Measurements from ENCODE around the gene GABRE.

The GABRE gene, protein sequence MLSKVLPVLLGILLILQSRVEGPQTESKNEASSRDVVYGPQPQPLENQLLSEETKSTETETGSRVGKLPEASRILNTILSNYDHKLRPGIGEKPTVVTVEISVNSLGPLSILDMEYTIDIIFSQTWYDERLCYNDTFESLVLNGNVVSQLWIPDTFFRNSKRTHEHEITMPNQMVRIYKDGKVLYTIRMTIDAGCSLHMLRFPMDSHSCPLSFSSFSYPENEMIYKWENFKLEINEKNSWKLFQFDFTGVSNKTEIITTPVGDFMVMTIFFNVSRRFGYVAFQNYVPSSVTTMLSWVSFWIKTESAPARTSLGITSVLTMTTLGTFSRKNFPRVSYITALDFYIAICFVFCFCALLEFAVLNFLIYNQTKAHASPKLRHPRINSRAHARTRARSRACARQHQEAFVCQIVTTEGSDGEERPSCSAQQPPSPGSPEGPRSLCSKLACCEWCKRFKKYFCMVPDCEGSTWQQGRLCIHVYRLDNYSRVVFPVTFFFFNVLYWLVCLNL

DNA sequence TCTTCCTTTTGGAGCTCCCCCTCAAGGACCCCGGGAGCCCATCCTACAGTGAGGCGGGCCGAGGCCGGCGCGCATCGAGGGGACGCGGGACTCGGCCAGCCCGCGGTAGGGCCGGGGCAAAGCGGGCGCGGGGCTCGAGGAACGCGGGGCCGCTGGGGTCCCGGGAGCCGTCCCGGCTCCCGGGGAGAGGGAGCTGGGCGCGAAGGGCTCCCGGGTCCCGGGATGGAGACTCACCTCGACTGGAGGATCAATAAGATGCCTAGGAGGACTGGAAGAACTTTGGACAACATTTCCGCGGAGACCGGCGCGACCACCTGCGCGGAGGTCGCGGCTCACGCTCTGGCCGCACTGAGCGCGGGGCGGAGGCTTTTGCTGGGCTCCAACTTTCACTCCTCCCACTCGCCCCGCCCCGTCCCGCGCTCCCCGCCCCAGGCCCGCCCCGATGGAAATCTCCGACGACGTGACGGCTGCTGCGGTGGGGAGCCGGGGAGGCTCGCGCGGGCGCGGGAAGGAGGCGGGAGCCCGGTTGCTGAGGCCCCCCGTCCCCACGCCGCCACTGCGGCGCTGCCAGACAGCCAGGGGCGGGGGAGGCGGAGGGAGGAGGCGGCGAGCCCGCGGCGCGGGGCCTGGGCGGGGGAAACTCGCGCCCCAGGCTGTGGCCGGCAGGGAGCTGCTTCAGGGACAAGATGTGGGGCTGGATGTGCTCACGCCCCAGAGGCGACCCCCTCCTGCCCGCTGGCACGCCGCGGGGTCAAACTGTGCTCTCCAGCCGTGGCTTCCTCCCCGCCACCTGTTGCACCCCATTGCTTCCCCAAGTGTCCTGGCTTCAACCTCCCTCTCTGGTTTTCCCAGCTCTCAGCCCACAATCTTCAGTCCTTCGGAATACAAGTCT lies at the start of gene GABRE:
TSS of gene GABRE (minus strand) at position 341 of the 892 bp plus-strand sequence. CDS start at position 290, 51 bp downstream.
- DNase-seq = peak; percentile 3

DNA sequence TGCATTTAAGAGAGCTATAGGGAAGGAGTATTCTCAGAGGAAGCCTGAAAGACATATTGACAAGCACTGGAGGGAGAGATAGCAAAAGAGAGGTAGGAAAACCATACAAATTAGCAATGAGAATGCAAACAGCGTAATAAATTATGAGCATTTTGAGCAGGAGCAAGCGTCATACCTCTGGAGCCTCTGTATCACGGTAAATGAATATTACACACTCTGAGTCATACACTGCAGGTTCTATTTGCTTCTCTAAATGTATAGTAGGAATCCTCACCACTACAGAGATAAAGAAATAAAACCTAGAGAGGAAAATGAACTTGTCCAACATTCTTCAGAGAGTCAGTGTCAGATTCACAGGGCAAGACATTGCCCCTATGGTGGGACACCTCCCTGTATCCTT lies 46.4 kb upstream of the GABRE start:
- DNase-seq = no peak

DNA sequence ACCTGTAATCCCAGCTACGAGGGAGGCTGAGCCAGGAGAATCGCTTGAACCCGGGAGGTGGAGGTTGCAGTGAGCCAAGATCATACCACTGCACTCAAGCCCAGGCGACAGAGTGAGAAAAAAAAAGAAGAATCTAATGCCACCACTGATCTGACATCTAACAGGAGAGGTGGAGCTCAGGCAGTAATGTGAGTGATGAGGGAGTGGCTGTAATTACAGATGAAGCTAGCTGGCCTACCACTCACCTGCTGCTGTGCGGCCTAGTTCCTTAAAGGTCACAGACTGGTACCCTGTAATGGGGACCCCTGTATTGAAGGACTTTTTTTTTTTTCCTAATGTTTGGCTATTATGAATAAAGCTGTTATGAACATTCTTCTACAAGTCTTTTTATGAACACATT lies 25.3 kb upstream of the GABRE start:
- DNase-seq = no peak

DNA sequence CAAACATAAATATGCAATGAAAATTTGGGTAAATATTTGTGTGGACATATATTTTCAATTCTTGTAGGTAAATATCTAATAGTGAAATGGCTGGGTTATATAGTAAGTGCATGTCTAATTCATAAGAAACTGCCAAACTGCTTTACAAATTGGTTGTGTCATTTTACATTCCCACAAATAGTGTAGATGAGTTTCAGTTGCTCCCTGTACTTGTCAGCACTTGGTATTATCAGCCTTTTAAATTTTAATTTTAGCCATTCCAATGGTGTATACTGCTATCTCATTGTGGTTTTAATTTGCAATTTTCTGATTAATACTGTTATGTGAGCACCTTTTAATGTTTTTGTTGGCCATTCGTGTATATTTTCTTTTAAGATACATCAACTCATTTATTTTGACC lies 23.1 kb upstream of the GABRE start:
- DNase-seq = no peak

DNA sequence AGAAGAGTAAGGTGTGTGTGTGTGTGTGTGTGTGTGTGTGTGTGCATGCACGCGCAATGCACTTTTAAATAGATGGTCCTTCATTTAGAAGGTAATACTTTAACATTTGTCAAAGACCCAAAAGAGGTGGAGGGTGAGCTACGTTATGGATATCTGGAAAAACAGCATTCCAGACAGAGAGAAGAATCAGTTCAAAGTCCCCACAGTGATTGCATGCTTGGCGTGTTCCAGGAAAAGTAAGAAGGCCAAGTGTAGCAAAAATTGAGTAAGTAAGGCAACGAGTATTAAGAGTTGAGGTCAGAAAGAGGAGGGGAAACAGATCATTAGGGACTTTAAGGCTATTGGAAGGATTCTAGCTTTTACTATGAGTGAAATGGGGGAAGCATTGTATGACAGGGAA lies 21.9 kb upstream of the GABRE start:
- DNase-seq = no peak

DNA sequence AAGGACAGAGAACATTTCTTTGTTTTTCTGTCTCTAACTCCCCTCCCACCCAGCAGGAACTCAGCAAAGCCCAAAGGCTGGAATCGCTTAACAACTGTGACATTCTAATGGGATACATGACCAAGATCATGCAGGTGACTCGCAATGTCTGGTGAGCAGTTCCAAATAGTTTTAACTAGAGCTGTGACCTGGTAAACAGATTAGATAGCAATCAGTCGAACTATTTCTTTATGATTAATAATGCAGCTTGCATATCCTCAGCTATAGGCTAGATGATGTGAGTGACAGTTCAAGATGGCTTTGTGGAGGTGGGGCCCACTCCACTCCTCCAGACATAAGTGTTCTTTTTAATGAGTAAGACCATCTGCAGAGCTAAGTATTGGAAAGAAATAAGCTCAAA lies 20.0 kb upstream of the GABRE start:
- no peak for DNase-seq

DNA sequence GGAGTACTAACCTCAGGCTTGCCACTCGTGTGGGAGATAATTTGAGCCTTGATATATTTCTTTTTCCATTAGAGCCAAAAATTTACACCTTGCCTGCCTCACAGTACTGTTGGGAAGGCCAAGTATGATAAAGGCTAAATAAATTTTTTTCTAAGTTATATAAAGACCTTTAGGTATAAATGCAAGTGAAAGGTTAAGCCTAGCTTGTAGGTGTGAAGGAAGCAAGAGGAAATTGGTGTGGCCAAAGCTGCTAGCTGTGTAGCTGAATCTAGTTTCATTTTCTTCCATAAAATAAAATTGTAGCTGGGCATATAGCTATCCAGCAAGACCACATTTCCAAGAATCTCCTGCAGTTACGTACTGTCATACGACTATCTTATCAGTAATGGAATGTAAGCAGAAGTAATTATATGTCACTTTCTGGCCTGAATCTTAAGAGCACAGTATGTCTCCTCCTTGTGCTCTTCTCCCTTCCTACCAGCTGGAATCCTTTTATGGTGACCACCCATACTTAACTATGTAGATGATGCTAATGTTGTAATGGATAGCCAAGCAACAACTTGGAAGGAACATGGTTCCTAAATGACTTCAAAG lies 14.3 kb upstream of the GABRE start:
- DNase-seq = no peak

DNA sequence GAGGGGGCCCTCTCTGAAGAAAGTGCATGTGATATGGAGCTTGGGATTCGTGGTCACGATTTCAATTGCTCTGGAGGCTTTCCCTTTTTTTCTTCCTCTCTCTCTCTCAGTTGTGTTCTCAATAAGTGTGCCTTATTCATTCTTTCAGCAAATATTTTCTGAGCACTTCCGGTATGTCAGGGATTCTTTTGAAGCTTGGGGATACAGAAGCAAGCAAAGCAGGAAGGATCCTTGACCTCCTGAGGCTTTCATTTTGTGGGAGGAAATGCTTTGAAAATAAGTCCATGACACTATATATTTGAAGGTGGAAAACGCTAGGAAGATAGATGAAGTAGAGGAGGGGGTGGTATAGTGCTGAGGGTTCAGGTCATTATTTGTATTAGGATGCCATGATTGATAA lies 12.6 kb upstream of the GABRE start:
- DNase-seq = no peak

DNA sequence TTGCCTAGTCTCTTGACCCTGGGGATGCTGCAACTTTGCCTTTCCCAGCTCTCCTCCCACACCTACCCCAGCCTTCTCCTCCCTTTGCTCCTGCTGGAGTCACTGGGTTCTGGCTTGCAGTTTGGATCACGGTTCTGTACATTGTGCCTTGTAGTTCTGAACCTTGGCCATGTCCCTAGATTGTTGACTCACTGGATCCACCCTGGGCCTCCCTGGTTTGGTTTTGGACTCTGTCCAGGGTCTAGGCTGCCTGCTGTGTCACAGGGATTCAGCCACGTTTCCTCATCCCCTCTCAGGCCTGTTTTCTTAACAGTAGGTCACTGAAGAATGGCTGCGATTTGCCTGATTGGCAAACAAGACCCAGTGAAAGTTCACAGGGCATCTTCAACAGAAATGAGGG lies 11.5 kb upstream of the GABRE start:
- no peak for DNase-seq

DNA sequence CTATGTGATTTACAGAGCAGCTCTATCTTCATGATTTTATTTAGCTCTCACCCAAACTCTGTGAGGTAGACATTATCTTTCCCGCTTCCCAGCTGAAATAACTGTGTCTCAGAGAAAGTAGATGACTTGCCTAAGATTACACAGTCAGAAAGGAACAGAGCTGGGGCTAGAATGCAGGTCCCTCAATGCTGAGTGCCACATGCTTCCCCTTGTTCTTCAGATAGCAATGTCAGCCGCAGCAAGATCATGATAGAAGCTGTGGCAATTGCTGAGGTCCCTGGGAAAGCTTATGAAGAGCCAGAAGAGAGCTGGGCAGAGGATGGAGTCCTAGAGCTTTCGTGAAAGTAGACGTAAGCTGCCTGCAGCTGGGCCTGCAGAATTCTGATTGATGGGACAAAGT lies 11.1 kb upstream of the GABRE start:
- no peak for DNase-seq

DNA sequence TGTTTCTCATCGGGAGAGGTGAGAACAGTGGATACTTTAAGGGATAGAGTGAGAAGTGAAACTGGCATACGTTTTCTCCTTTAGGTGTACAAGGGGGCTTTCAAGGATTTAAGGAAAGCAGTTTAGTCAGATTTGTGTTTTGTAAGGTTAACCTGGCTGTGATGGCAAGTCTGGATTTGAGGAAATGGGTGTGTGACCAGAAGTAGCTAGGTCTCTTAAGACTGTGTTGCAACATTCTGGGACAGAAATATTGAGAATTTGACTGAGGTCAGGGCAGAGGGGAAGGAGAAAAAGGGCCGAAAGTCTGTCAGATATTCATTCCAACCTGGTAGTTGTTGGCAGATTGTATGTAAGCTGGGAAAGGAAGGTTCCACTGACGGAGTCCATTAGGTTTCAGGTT lies 10.4 kb upstream of the GABRE start:
- DNase-seq = no peak

DNA sequence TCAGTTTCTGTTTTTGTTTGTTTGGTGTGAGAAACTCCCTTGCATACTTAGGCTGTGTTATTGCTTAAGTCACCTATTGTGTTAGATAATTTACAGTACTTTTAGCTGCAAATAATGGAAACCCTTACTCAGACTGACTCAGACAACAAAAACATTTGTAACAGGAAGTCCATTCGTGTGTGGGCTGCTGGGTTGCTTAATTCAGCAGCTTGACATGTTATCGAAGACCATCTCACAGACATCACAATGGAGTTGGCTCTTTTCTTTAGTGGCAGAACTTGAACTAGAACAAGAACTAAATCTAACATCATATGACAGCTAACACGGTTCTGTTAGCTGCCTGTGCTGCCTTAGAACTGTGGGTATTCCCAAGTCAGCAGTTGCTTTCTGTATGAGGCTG lies 9.9 kb upstream of the GABRE start:
- DNase-seq = no peak

DNA sequence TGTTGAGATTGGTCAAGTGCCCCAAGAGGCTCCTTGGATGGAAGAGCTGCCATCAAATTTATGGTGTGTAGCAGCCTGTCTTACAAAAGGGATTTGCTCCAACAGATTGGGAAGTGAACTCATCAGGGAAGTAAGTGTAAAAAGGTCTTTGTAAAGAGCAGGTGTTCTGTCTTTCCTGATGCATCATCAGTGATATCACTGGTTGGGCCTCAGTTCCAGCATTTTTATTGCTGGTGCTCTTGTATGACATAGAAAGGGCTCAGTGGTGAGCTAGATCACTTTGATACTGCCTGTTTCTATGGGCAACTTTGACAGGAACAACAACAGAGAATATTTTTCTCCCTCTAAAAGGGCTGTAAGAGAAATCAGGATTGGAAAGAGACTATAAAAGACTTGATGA lies 8.7 kb upstream of the GABRE start:
- no peak for DNase-seq

DNA sequence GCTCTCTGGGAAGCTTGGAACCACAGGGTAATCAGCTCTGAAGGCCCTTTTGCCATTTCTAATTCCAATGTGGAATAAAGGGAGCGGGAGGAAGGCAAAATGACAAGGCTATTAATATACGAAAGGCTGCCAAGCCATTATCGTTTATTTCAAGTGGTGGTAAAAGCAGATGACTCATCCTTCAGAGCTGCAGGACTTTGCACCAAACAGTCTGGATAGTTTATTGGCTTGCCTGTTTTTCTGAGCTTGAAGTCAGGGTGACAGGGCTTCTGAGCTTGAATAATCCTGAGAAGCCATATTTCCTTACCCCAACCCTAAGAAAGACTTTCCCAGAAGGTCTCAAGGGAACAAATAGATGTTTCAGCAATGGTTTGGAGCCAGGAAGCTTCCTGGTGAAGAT lies 7.7 kb upstream of the GABRE start:
- DNase-seq = no peak

DNA sequence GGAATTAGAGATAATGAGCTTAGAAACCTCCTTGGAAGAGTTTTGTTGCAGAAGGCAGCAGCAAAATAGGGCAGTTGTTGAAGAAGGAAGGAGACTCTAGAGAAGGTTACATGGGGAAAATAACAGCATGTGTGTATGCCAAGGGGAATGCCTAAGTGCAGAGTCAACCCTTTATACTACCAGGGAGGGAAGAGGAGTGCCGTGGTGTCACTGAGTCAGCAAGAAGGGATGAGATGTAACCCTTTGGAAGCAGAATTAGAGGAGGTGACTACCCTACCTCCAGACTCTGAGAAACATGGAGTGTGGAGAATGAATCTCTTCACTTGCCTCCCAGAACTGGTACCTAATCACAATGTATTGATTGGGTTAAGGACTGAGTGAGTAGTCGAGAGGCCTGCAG lies 6.7 kb upstream of the GABRE start:
- DNase-seq = no peak

DNA sequence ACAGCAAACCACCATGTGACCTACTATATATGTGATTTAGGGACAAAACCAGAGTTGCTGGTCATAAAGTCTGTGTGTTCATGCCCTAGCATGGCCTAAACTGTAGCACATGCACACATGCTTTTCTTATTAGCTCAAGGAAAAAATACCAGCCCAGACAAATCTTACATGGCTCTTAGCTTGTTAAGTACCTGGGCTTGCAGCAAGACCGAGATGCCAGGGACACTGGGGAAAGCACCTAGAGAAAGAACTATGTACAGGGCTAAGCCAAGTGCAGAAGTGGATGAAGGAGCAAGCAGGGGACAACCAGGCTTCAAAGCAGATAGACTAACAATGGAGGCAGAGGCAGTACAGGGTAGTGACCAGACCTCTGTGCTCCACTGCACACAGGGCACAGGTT lies 3.4 kb upstream of the GABRE start:
- DNase-seq = no peak

DNA sequence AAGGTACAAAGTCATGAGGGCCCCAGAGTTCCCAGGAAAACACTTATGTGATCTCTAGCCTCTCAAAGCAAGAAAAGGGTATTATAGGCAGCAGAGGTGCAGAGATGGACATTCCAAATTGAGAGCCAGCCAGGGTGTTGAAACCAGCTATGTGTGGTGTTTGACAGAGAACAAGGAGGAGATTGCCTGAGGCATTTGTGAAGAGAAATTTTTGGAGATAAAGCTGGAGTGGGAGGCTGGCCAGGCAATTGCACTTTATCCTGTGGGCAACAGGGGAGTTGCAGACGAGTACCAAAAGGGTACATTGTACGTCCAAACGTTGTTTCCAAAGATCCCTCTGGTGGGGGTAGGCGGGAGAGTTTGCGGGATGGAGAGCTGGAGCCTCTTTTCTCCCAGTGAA lies 2.5 kb upstream of the GABRE start:
- DNase-seq = no peak

DNA sequence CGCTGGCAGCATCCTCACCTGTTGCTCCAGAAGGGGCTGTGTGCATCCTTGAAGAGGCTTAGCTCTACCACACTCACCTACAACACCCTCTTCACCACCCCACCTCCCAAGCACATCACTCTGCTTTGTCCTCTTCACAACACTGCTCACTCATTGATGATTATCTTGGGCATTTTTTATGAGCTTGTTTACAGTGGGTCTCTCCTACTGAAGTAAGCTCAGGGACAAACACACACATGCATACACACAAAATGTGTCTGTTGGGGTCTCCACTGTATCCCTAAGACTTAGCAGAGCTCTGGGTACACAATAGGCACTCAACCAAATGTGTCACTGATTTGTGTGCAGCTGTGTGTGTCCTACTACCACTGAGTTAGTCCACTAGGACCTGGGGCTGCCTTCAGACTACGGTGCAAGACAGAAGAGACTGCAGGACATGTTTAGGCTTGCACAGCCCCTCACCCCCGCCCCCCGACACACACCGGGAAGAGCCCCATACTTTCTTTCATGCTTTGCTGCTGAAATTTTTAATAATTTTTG lies 1.3 kb upstream of the GABRE start:
- DNase-seq = no peak

DNA sequence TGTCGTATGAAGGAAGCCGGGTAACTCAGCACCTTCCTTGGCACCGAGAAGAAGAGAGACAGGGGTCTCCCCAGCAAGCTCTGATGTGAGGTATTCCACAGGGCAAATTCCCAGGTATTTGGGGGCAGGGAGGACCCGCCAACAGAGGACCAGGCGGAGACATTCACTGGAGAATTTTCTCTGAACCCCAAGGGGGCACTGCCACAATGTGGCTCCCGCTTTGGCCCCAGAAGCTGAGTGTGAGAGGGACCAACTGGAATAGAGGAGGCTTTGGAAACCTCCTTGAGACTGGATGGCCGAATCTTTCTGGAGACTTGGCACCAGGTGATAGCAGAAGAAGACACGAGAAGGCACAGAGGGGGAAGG lies 735 bp upstream of the GABRE start:
- DNase-seq = no peak

DNA sequence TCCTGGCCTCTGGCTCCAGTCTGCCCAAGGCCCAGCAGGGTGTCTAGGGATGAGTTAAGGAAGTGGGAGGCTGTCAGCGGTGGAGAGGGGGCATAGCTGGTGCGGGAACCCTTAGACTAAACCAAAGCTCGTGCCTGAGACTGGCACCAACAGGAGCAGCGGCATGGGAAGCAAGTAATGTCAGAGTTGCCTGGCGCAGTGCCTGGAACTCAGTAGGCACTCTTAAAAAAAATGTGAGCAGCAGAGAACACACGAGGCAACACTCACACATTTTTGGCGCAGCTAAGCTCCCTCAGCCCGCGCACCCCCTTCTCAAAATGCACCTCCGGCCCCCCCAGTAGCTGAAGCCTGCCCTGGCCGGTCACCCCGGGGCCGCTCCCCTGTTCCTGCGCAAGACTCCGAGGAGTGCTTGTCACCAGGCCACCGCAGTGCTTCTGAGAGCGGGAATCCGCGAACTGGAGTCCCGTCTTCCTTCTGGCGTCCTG lies 583 bp downstream of the GABRE start:
- DNase-seq = no peak

DNA sequence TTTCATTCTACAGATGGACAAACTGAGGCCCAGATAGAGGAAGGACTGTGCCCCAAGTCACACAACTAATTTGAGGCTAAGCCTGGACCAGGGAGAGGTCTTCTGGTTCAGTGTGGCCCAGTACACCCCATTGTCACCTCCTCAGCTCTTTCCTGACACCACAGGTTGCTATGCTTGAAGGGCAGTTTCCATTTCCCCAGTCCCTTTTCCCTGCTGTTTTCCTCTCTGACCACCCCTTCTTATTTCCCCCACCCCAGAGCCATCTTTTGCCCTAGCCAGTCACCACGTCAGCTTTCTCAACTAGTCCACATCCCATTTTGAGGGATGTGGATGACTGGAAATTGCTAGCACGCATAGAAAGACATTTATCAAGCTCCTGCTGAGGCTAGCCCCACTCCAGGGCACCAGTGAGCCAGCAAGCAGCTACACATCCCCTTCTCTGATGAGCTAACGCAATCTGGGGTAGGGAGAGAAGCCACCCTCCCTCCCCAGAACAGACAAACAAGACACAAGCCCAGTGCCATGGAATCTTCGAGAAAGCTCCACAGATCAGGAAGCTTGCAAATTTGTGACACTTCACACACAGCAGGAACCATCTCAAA lies 1.3 kb downstream of the GABRE start:
- DNase-seq = no peak

DNA sequence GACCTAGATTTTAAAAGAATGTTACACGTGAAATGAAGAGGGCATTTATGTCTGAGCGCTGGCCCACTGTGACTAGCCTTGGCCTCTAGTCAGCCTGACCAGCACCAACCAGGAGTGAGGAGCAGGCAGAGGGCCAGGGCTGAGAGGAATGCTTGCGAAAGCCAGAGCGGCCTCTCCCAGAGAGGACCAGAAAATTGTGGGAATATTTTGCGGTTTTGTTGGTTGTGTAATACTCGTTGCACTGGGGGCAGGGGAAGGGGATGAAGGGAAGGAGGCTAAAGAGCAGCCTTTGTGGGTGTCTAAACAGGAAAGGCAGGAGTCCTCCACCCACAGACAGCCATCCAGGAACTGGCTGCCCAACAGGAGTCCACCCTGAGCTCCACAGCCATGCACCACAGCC lies 3.8 kb downstream of the GABRE start:
- no peak for DNase-seq

DNA sequence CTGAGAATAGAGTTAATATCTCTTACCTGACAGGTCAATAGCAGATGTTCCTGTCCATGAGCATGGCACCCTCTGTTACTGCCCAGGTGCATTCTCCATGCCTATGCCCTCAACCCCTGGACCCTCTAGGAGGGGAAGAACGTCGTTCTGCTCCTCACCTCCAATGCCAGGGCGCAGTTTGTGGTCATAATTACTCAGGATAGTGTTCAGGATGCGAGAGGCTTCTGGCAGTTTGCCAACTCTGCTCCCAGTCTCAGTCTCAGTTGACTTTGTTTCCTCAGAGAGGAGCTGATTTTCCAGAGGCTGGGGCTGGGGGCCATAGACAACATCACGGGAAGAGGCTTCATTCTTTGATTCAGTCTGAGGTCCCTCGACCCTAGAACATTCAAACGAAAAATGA lies 4.4 kb downstream of the GABRE start:
- DNase-seq = no peak

Measured in hematopoietic multipotent progenitor cell treated with erythropoietin and hydrocortisone succinate and interleukin-3 and kit ligand, for 6 days (in vitro differentiated cells).